ENCODE data around the gene CMTM1. TPM values are rescaled to one million over a fixed set of nuclear protein-coding genes. Genes with fewer than 3 reads are reported as not detected.

Gene CMTM1
- total RNA-seq, 1 experiment from 2014 or later, result 7.1 TPM

GRCh38 chr16:66617010-66617434, 50.8 kb downstream of the CMTM1 start:
- ChIA-PET CTCF (no interaction called here), POLR2A (no interaction called here)
- Histone ChIP-seq H3K4me3 (ENCODE audit: low read depth in 2 of 2, low read length in 2 of 2) (no peak overlapping the region), H3K27ac (ENCODE audit: low read length) (peak overlapping the region; percentile 39; the same call in 1 of the 2 replicates), H3K27me3 (ENCODE audit: control insufficient read depth, insufficient read depth, low read length) (no peaks in the 10 kb centered on the region), H3K9me3 (ENCODE audit: control insufficient read depth, insufficient read depth, low read depth, low read length) (no peaks in the 10 kb centered on the region), H3K36me3 (ENCODE audit: control insufficient read depth, insufficient read depth, low read length) (peaks cover 2% of the 10 kb centered on the region), H3K4me1 (ENCODE audit: control insufficient read depth, insufficient read depth, low read length) (peaks cover 41% of the 10 kb centered on the region)
- no peak for DNase-seq (ENCODE audit: low read depth, low spot score)
- TF ChIP-seq POLR2AphosphoS5 (IDR thresholded peaks at IDR 0.05; ENCODE audit: low read depth, low read length), result no peak
- TF ChIP-seq REST (IDR thresholded peaks at IDR 0.05; ENCODE audit: insufficient read depth in 1 of 2, low read depth in 2 of 2, low read length in 1 of 2), result no peak
- in situ Hi-C loops (cut with HindIII; ENCODE audit: low pct_unique_long_range_greater_than_20kb, low sequenced_read_pairs), result no loop called here
- BruUV-seq (replicated peaks), result no TSS peak
- intact Hi-C loops (cut with micrococcal nuclease; ENCODE audit: unreplicated experiment), result no loop called here
- no peak for ATAC-seq

GRCh38 chr16:66617728-66618127, 51.5 kb downstream of the CMTM1 start:
- Histone ChIP-seq H3K9me3 (ENCODE audit: control insufficient read depth, insufficient read depth, low read depth, low read length) (no peaks in the 10 kb centered on the region), H3K36me3 (ENCODE audit: control insufficient read depth, insufficient read depth, low read length) (peaks cover 2% of the 10 kb centered on the region), H3K27me3 (ENCODE audit: control insufficient read depth, insufficient read depth, low read length) (no peaks in the 10 kb centered on the region), H3K4me3 (ENCODE audit: low read depth in 2 of 2, low read length in 2 of 2) (no peak overlapping the region), H3K4me1 (ENCODE audit: control insufficient read depth, insufficient read depth, low read length) (peaks cover 41% of the 10 kb centered on the region), H3K27ac (ENCODE audit: low read length) (peak overlapping the region; percentile 51)
- ATAC-seq (no peak), DNase-seq (ENCODE audit: low read depth, low spot score) (no peak)
- no TSS peak for BruUV-seq (replicated peaks)
- ChIA-PET CTCF (interaction anchor here (0.6 kb wide), 1 partner anchor 43 kb away, joined by 3 read pairs; no protein-coding TSS in a partner anchor), POLR2A (no interaction called here)
- in situ Hi-C loops (cut with HindIII; ENCODE audit: low pct_unique_long_range_greater_than_20kb, low sequenced_read_pairs) (no loop called here), intact Hi-C loops (cut with micrococcal nuclease; ENCODE audit: unreplicated experiment) (no loop called here)
- no peak for TF ChIP-seq TCF7L2 (IDR thresholded peaks at IDR 0.05; ENCODE audit: low read depth, low read length)
- TF ChIP-seq CTCF (IDR thresholded peaks at IDR 0.05), result no peak
- no peak for TF ChIP-seq REST (IDR thresholded peaks at IDR 0.05; ENCODE audit: insufficient read depth in 1 of 2, low read depth in 2 of 2, low read length in 1 of 2)
- TF ChIP-seq SIN3A (IDR thresholded peaks at IDR 0.05; ENCODE audit: borderline replicate concordance, insufficient read depth, low read depth, low read length), result no peak
- TF ChIP-seq POLR2AphosphoS5 (IDR thresholded peaks at IDR 0.05; ENCODE audit: low read depth, low read length), result no peak

Measured in Panc1 (cell line).